MM.1S (cell line): ENCODE measurements around the gene COL6A5.

Experiments
- DNase-seq: peaks from one replicate; pipeline ENCODE4 v3.0.0-alpha.2; 2015
- H2AFZ ChIP-seq: fragments of 300-600 bp; sonication (generic); 2 replicates; pipeline ENCODE4 v1.6.0; 2016; ENCODE audit warnings: antibody characterized with exemption, low read length
- H3F3A ChIP-seq: fragments of 300-600 bp; sonication (generic); 2 replicates; pipeline ENCODE4 v1.6.1; 2016; ENCODE audit warnings: mild to moderate bottlenecking, antibody characterized with exemption, low read length, moderate library complexity, mixed read lengths; ENCODE audit not compliant: insufficient read depth
- H3K27ac ChIP-seq: fragments of 300-600 bp; sonication (generic); 2 replicates; pipeline ENCODE4 v1.5.1; 2016; ENCODE audit warnings: mild to moderate bottlenecking, low read length
- H3K27me3 ChIP-seq: fragments of 300-600 bp; sonication (generic); replicated peaks from 2 replicates; pipeline ENCODE4 v1.6.0; 2016; ENCODE audit warnings: low read length; ENCODE audit not compliant: insufficient read depth
- H3K36me3 ChIP-seq: fragments of 300-600 bp; sonication (generic); replicated peaks from 2 replicates; pipeline ENCODE4 v1.6.1; 2016; ENCODE audit warnings: mild to moderate bottlenecking, low read length, mixed read lengths; ENCODE audit not compliant: insufficient read depth
- H3K4me1 ChIP-seq: fragments of 300-600 bp; sonication (generic); 2 replicates; pipeline ENCODE4 v1.6.1; 2016; ENCODE audit warnings: low read length, mixed read lengths
- H3K4me2 ChIP-seq: fragments of 300-600 bp; sonication (generic); 2 replicates; pipeline ENCODE4 v1.6.0; 2016; ENCODE audit warnings: low read depth, low read length
- H3K4me3 ChIP-seq: fragments of 300-600 bp; sonication (generic); 2 replicates; pipeline ENCODE4 v1.5.1; 2016; ENCODE audit warnings: low read length, mixed read lengths
- H3K79me2 ChIP-seq: fragments of 300-600 bp; sonication (generic); 2 replicates; pipeline ENCODE4 v1.6.1; 2016; ENCODE audit warnings: mixed run types, low read length, mixed read lengths
- H3K9ac ChIP-seq: fragments of 300-600 bp; sonication (generic); 2 replicates; pipeline ENCODE4 v1.6.1; 2016; ENCODE audit warnings: low read length, mixed read lengths
- H3K9me2 ChIP-seq: fragments of 300-600 bp; sonication (generic); replicated peaks from 2 replicates; pipeline ENCODE4 v1.6.1; 2016; ENCODE audit warnings: mild to moderate bottlenecking, low read length, mixed read lengths; ENCODE audit not compliant: insufficient read depth
- H3K9me3 ChIP-seq: fragments of 300-600 bp; sonication (generic); replicated peaks from 2 replicates; pipeline ENCODE4 v1.6.1; 2016; ENCODE audit warnings: mild to moderate bottlenecking, low read length, mixed read lengths; ENCODE audit not compliant: insufficient read depth
- H4K20me1 ChIP-seq: fragments of 300-600 bp; sonication (generic); 2 replicates; pipeline ENCODE4 v1.6.1; 2016; ENCODE audit warnings: mild to moderate bottlenecking, low read length, moderate library complexity, mixed read lengths; ENCODE audit not compliant: insufficient read depth
- EZH2 ChIP-seq: fragments of 300-600 bp; sonication (generic); optimal IDR thresholded peaks from 2 replicates; pipeline ENCODE3; 2017; ENCODE audit warnings: low read depth, mild to moderate bottlenecking, antibody characterized with exemption, low read length, mixed read lengths
- EZH2phosphoT487 ChIP-seq: fragments of 300-600 bp; sonication (generic); IDR thresholded peaks from 2 replicates; pipeline ENCODE4 v1.6.1; 2018; ENCODE audit warnings: antibody characterized with exemption, low read length
- TF ChIP-seq, protein P1 (sequence below): fragments of 300-600 bp; sonication (generic); IDR thresholded peaks from 2 replicates; pipeline ENCODE4 v1.5.1; 2016; ENCODE audit warnings: antibody characterized with exemption, low read length, mixed read lengths

Gene COL6A5

DNA sequence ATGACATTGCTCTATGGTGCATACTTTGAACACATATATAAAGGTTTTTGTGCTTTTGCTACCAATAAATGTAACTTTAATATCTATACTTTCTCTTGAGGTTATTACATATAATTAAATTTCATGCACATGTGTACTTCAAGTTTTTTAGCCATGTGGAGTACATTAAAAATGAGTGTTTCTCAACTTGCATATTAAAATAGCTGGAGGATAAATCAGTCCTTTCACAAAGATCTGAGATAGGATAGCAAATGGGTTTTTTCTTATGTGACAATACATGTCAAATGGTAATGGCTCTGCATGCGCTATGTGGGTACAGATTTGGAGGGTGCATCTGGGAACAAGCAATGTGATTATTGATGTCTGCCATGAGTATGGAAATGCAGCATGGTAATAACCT is 122.8 kb downstream of the COL6A5 start:
- Histone ChIP-seq H3K4me3 (no peak overlapping the region), H3K27ac (no peak overlapping the region), H3K9me2 (no peaks in the 10 kb centered on the region), H2AFZ (no peak overlapping the region), H4K20me1 (no peaks in the 10 kb centered on the region), H3K79me2 (no peaks in the 10 kb centered on the region), H3K4me2 (no peak overlapping the region), H3K9ac (no peak overlapping the region), H3K4me1 (no peaks in the 10 kb centered on the region), H3K27me3 (no peaks in the 10 kb centered on the region), H3K36me3 (no peaks in the 10 kb centered on the region), H3F3A (no peaks in the 10 kb centered on the region), H3K9me3 (no peaks in the 10 kb centered on the region)
- no peak for DNase-seq
- TF ChIP-seq EZH2 (no peak), EZH2phosphoT487 (no peak)

DNA sequence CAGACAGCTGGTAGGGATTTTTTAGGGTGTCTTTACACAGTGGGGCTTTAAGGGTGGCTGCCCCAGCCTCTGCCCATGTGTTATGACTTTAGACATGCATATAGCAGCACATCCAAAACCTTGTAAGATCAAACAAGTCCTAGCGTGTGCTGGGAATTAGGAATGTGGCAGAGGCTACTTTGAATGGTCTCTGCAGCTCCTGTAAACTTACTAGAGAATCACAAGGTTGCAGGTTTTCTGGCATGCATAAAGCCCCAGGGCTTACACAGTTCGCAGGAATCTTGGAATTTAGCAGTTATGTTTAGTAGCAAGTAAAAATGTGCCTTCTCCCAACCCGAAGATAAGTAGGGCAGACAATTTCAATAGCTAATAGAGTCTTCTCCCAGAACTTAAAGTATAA is 124.7 kb downstream of the COL6A5 start:
- no peak for DNase-seq
- Histone ChIP-seq H3F3A (no peaks in the 10 kb centered on the region), H4K20me1 (no peaks in the 10 kb centered on the region), H3K4me2 (no peak overlapping the region), H3K4me3 (no peak overlapping the region), H3K27ac (no peak overlapping the region), H3K9me2 (no peaks in the 10 kb centered on the region), H3K27me3 (no peaks in the 10 kb centered on the region), H3K36me3 (no peaks in the 10 kb centered on the region), H3K9ac (no peak overlapping the region), H3K79me2 (no peaks in the 10 kb centered on the region), H3K9me3 (no peaks in the 10 kb centered on the region), H3K4me1 (no peaks in the 10 kb centered on the region), H2AFZ (no peak overlapping the region)
- TF ChIP-seq EZH2, result no peak
- no peak for TF ChIP-seq EZH2phosphoT487
- TF ChIP-seq, protein P1, sequence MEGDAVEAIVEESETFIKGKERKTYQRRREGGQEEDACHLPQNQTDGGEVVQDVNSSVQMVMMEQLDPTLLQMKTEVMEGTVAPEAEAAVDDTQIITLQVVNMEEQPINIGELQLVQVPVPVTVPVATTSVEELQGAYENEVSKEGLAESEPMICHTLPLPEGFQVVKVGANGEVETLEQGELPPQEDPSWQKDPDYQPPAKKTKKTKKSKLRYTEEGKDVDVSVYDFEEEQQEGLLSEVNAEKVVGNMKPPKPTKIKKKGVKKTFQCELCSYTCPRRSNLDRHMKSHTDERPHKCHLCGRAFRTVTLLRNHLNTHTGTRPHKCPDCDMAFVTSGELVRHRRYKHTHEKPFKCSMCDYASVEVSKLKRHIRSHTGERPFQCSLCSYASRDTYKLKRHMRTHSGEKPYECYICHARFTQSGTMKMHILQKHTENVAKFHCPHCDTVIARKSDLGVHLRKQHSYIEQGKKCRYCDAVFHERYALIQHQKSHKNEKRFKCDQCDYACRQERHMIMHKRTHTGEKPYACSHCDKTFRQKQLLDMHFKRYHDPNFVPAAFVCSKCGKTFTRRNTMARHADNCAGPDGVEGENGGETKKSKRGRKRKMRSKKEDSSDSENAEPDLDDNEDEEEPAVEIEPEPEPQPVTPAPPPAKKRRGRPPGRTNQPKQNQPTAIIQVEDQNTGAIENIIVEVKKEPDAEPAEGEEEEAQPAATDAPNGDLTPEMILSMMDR, result no peak

DNA sequence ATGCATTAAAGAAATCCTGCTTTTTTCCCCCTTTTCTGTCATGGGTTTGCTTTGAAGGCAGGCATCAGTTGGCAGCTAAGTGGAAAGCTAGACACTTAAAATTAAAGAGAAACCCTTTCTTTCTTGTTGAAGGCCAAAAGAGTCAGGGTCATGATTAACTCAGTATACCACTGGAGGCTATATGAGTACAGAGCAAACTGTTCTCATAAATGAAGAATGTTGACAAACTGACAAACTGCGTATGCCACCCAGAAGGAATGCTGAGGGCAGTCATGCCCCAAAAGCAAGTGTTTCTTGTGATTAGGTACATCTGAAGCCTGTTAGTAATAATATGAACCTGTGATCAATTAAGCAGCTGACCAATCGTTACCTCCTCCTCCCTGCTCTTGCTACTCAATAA is 127.9 kb downstream of the COL6A5 start:
- Histone ChIP-seq H3K4me3 (no peak overlapping the region), H3K27ac (no peak overlapping the region), H3K27me3 (no peaks in the 10 kb centered on the region), H4K20me1 (no peaks in the 10 kb centered on the region), H3K36me3 (no peaks in the 10 kb centered on the region), H2AFZ (no peak overlapping the region), H3K79me2 (no peaks in the 10 kb centered on the region), H3K4me2 (no peak overlapping the region), H3K9me3 (no peaks in the 10 kb centered on the region), H3F3A (no peaks in the 10 kb centered on the region), H3K9me2 (no peaks in the 10 kb centered on the region), H3K9ac (no peak overlapping the region), H3K4me1 (no peaks in the 10 kb centered on the region)
- no peak for DNase-seq
- TF ChIP-seq, protein P1, result no peak
- no peak for TF ChIP-seq EZH2

DNA sequence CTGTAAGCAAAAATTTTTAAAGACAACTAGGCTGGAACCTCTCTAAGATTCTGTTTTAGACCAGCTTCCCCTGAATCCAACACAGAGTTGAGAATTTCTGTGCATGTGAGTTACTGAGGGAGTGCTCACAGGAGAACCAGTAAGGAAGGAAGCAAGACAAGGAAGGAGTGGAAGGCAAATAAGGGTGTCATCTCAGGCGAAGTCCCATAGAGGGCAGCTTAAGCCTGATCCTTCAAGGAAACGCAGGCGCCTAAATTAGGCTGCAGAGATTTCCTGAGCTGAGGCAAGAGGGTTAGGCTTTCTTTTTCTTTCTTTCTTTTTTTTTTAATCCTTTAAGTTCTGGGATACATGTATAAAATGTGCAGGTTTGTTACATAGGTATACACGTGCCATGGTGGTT is 135.3 kb downstream of the COL6A5 start:
- Histone ChIP-seq H3K9ac (no peak overlapping the region), H3K9me3 (no peaks in the 10 kb centered on the region), H3K27me3 (no peaks in the 10 kb centered on the region), H3K4me3 (no peak overlapping the region), H3K27ac (no peak overlapping the region), H2AFZ (no peak overlapping the region), H4K20me1 (no peaks in the 10 kb centered on the region), H3F3A (no peaks in the 10 kb centered on the region), H3K4me2 (no peak overlapping the region), H3K36me3 (no peaks in the 10 kb centered on the region), H3K4me1 (no peaks in the 10 kb centered on the region), H3K79me2 (no peaks in the 10 kb centered on the region), H3K9me2 (no peaks in the 10 kb centered on the region)
- DNase-seq, result no peak
- TF ChIP-seq, protein P1, result 0 out of 2 replicates have a peak, but pooled peaks have one; percentile 13
- no peak for TF ChIP-seq EZH2
